Measurements from ENCODE around the gene RAPGEF3.

The RAPGEF3 gene

GRCh38 chr12:47752121-47752520 is 6.6 kb downstream of the RAPGEF3 start:
- TF ChIP-seq POLR2A (IDR thresholded peaks at IDR 0.05; ENCODE audit: low read depth, low read length), result no peak
- no peak for FAIRE-seq
- no peak for DNase-seq (ENCODE audit: insufficient read length, low spot score)

- TF ChIP-seq POLR2A (IDR thresholded peaks at IDR 0.05; ENCODE audit: low read depth, low read length), result no peak
- FAIRE-seq (no peak), DNase-seq (ENCODE audit: insufficient read length, low spot score) (no peak)
Measured at GRCh38 chr12:47751561-47751960, 7.1 kb downstream of the RAPGEF3 start.

- DNase-seq (ENCODE audit: insufficient read length, low spot score) (no peak), FAIRE-seq (no peak)
- no peak for TF ChIP-seq POLR2A (IDR thresholded peaks at IDR 0.05; ENCODE audit: low read depth, low read length)
Measured at GRCh38 chr12:47750916-47751470, 7.7 kb downstream of the RAPGEF3 start.

- no peak for TF ChIP-seq POLR2A (IDR thresholded peaks at IDR 0.05; ENCODE audit: low read depth, low read length)
- FAIRE-seq (no peak), DNase-seq (ENCODE audit: insufficient read length, low spot score) (no peak)
Measured at GRCh38 chr12:47750229-47750798, 8.4 kb downstream of the RAPGEF3 start.

GRCh38 chr12:47748899-47749298 is 9.8 kb downstream of the RAPGEF3 start:
- DNase-seq (ENCODE audit: insufficient read length, low spot score) (no peak), FAIRE-seq (no peak)
- TF ChIP-seq POLR2A (IDR thresholded peaks at IDR 0.05; ENCODE audit: low read depth, low read length), result no peak

GRCh38 chr12:47748507-47748828 is 10.2 kb downstream of the RAPGEF3 start:
- TF ChIP-seq POLR2A (IDR thresholded peaks at IDR 0.05; ENCODE audit: low read depth, low read length), result no peak
- no peak for DNase-seq (ENCODE audit: insufficient read length, low spot score)
- no peak for FAIRE-seq

GRCh38 chr12:47747596-47748506 is 10.8 kb downstream of the RAPGEF3 start:
- 0 out of 2 replicates have a peak, but pooled peaks have one; percentile 14 for TF ChIP-seq POLR2A (IDR thresholded peaks at IDR 0.05; ENCODE audit: low read depth, low read length)
- FAIRE-seq, result no peak
- no peak for DNase-seq (ENCODE audit: insufficient read length, low spot score)

GRCh38 chr12:47747126-47747525 is 11.6 kb downstream of the RAPGEF3 start:
- FAIRE-seq (no peak), DNase-seq (ENCODE audit: insufficient read length, low spot score) (no peak)
- no peak for TF ChIP-seq POLR2A (IDR thresholded peaks at IDR 0.05; ENCODE audit: low read depth, low read length)

- FAIRE-seq (no peak), DNase-seq (ENCODE audit: insufficient read length, low spot score) (no peak)
- no peak for TF ChIP-seq POLR2A (IDR thresholded peaks at IDR 0.05; ENCODE audit: low read depth, low read length)
Measured at GRCh38 chr12:47746523-47746922, 12.2 kb downstream of the RAPGEF3 start.

GRCh38 chr12:47746073-47746472 is 12.6 kb downstream of the RAPGEF3 start:
- TF ChIP-seq POLR2A (IDR thresholded peaks at IDR 0.05; ENCODE audit: low read depth, low read length), result no peak
- DNase-seq (ENCODE audit: insufficient read length, low spot score), result no peak
- no peak for FAIRE-seq

GRCh38 chr12:47745485-47746041 is 13.1 kb downstream of the RAPGEF3 start:
- FAIRE-seq (no peak), DNase-seq (ENCODE audit: insufficient read length, low spot score) (no peak)
- TF ChIP-seq POLR2A (IDR thresholded peaks at IDR 0.05; ENCODE audit: low read depth, low read length), result no peak

- FAIRE-seq (no peak), DNase-seq (ENCODE audit: insufficient read length, low spot score) (no peak)
- TF ChIP-seq POLR2A (IDR thresholded peaks at IDR 0.05; ENCODE audit: low read depth, low read length), result no peak
Measured at GRCh38 chr12:47744778-47745436, 13.8 kb downstream of the RAPGEF3 start.

GRCh38 chr12:47744005-47744651 is 14.6 kb downstream of the RAPGEF3 start:
- no peak for DNase-seq (ENCODE audit: insufficient read length, low spot score)
- FAIRE-seq, result no peak
- no peak for TF ChIP-seq POLR2A (IDR thresholded peaks at IDR 0.05; ENCODE audit: low read depth, low read length)

Measured in H54 (cell line).